Colonic mucosa (tissue), 4 donors: ENCODE measurements around the gene OR11A1. TPM values are rescaled to one million over a fixed set of nuclear protein-coding genes. Genes with fewer than 3 reads are reported as not detected.

Experiments
- DNase-seq: peaks from one replicate; pipeline ENCODE4 v3.0.0-alpha.2; 2020
- H3K27ac ChIP-seq: fragments of 200-600 bp; one replicate; pipeline ENCODE4 v1.8.0; 2021
- H3K27me3 ChIP-seq: fragments of 200-600 bp; one replicate; pipeline ENCODE4 v1.8.0; 2021
- H3K36me3 ChIP-seq: fragments of 200-600 bp; one replicate; pipeline ENCODE4 v1.8.0; 2021
- H3K4me1 ChIP-seq: fragments of 200-600 bp; one replicate; pipeline ENCODE4 v1.8.0; 2021; ENCODE audit warnings: mild to moderate bottlenecking
- H3K4me3 ChIP-seq: fragments of 200-600 bp; one replicate; pipeline ENCODE4 v1.8.0; 2021
- H3K9ac ChIP-seq, 2 donors: one replicate each; pipeline ENCODE4 v1.7.0; 2013; ENCODE audit warnings: control low read depth in 2 of 2, low read depth in 2 of 2, low read length in 2 of 2
- H3K9me3 ChIP-seq: fragments of 200-600 bp; one replicate; pipeline ENCODE4 v1.8.0; 2021
- intact Hi-C: fragments of 100-400 bp; cut with DNase I; formaldehyde crosslinking; loops from one replicate; pipeline ENCODE4 v1.14.1; 2022
- total RNA-seq, 2 donors: library from RNA; stranded (reverse); fragmentation: NEBNext Ultra II Directional in 1 of 2; extraction: Animal tissue kit (Norgen Biotek cat#: 25700) in 1 of 2; gene quantifications; one replicate each; pipeline ENCODE4 v1.2.1, GENCODE V29; 2021
- TF ChIP-seq, protein P1 (sequence below): fragments of 200-600 bp; IDR thresholded peaks from one replicate; pipeline ENCODE4 v1.8.0; 2022; ENCODE audit warnings: antibody characterized with exemption, mild to moderate bottlenecking
- donor health status: healthy.
- donor health status: DM: no; HTN: no; CAD: no.
- donor health status: DM: no; HTN: no; CAD: no.

The OR11A1 gene
- total RNA-seq, 2 donors from 2014 or later, result not detected

DNA sequence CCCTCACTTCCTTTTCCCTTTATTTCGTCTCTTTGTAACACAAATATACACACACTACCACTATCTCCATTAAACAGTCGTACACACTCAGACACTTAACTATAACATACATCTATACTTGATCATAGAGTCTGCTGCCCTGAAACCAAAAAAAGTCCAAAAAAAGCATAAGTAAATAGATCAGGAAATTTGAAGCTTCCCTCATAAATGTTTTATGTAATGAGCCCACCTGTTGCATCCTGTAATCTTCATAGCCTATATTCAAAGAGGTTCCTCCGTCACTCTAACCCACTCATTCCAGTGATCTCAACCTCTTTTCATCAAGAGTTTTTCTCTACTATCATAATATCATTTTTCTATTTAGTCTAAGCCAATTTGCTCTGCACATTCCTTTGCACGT lies 68.3 kb downstream of the OR11A1 start:
- TF ChIP-seq, protein P1, sequence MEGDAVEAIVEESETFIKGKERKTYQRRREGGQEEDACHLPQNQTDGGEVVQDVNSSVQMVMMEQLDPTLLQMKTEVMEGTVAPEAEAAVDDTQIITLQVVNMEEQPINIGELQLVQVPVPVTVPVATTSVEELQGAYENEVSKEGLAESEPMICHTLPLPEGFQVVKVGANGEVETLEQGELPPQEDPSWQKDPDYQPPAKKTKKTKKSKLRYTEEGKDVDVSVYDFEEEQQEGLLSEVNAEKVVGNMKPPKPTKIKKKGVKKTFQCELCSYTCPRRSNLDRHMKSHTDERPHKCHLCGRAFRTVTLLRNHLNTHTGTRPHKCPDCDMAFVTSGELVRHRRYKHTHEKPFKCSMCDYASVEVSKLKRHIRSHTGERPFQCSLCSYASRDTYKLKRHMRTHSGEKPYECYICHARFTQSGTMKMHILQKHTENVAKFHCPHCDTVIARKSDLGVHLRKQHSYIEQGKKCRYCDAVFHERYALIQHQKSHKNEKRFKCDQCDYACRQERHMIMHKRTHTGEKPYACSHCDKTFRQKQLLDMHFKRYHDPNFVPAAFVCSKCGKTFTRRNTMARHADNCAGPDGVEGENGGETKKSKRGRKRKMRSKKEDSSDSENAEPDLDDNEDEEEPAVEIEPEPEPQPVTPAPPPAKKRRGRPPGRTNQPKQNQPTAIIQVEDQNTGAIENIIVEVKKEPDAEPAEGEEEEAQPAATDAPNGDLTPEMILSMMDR, result no peak
- H3K4me3 ChIP-seq, result no peak overlapping the region
- no peaks in the 10 kb centered on the region for H3K36me3 ChIP-seq

GRCh38 chr6:29376003-29376402 lies 80.9 kb downstream of the OR11A1 start:
- Histone ChIP-seq H3K36me3 (no peaks in the 10 kb centered on the region), H3K27ac (no peak overlapping the region), H3K27me3 (no peaks in the 10 kb centered on the region), H3K4me3 (no peak overlapping the region), H3K4me1 (no peaks in the 10 kb centered on the region), H3K9ac (no peak overlapping the region), H3K9me3 (no peaks in the 10 kb centered on the region)
- DNase-seq, result no peak
- TF ChIP-seq, protein P1, result no peak
- intact Hi-C loops, result no loop called here

More for the DNA sequence above, 68.3 kb downstream of the OR11A1 start:
- no peaks in the 10 kb centered on the region for H3K4me1 ChIP-seq
- H3K9me3 ChIP-seq, result no peaks in the 10 kb centered on the region
- no peak overlapping the region for H3K27ac ChIP-seq
- DNase-seq, result no peak
- H3K9ac ChIP-seq, result no peak overlapping the region
- no peaks in the 10 kb centered on the region for H3K27me3 ChIP-seq
- intact Hi-C loops, result no loop called here

Other genes with a start within 250 kb of the OR11A1 start
- gene OR14J1, start 155.4 kb downstream of the OR11A1 start, total RNA-seq, result not detected
- gene OR5V1, start 88.2 kb downstream of the OR11A1 start, total RNA-seq, result not detected
- not detected for gene OR12D3, start 81.8 kb downstream of the OR11A1 start, total RNA-seq
- not detected for gene OR12D2, start 61.4 kb downstream of the OR11A1 start, total RNA-seq
- not detected for gene OR12D1, start 42.1 kb downstream of the OR11A1 start, total RNA-seq
- not detected for gene OR10C1, start 17.8 kb downstream of the OR11A1 start, total RNA-seq
- gene OR2H1, start 84 bp upstream of the OR11A1 start, total RNA-seq, result not detected
- under 1 TPM in 1 of 2 donors, not detected in 1; 0.54 TPM for gene MAS1L, start 30.9 kb upstream of the OR11A1 start, total RNA-seq
- gene UBD, start 102.7 kb upstream of the OR11A1 start, total RNA-seq, result 10 to 100 TPM in 1 of 2 donors, under 1 TPM in 1; 0.86 to 10.3 TPM
- gene OR2H2, start 128.1 kb upstream of the OR11A1 start, total RNA-seq, result not detected
- gene GABBR1, start 176.1 kb upstream of the OR11A1 start, total RNA-seq, result 10 to 100 TPM; 15.5 to 18.6 TPM
- gene MOG, start 200.0 kb upstream of the OR11A1 start, total RNA-seq, result not detected
- gene ZFP57, start 224.1 kb upstream of the OR11A1 start, total RNA-seq, result not detected